Measurements from ENCODE around the gene CPXM2.

- TF ChIP-seq POLR2A (IDR thresholded peaks at IDR 0.05; ENCODE audit: low read depth) (no peak), CTCF (IDR thresholded peaks at IDR 0.05) (no peak), POLR2AphosphoS5 (IDR thresholded peaks at IDR 0.05) (no peak), EP300 (IDR thresholded peaks at IDR 0.05) (no peak)
These were observed 37.6 kb downstream of the CPXM2 start for GRCh38 chr10:123854003-123854402.

Data from esophagus muscularis mucosa (tissue), 4 donors.